ENCODE data around the gene BBX. TPM values are rescaled to one million over a fixed set of nuclear protein-coding genes. Genes with fewer than 3 reads are reported as not detected.

Gene BBX
- total RNA-seq, 1 donor from 2014 or later = 62.3 TPM

GRCh38 chr3:107663266-107663665 lies 140.5 kb downstream of the BBX start:
- Histone ChIP-seq H3K4me3 (no peak overlapping the region), H3K27me3 (no peaks in the 10 kb centered on the region), H3K36me3 (no peaks in the 10 kb centered on the region), H3K9me3 (no peaks in the 10 kb centered on the region), H3K4me1 (peaks cover 28% of the 10 kb centered on the region), H3K27ac (no peak overlapping the region)
- ATAC-seq = no peak
- TF ChIP-seq, protein P1, sequence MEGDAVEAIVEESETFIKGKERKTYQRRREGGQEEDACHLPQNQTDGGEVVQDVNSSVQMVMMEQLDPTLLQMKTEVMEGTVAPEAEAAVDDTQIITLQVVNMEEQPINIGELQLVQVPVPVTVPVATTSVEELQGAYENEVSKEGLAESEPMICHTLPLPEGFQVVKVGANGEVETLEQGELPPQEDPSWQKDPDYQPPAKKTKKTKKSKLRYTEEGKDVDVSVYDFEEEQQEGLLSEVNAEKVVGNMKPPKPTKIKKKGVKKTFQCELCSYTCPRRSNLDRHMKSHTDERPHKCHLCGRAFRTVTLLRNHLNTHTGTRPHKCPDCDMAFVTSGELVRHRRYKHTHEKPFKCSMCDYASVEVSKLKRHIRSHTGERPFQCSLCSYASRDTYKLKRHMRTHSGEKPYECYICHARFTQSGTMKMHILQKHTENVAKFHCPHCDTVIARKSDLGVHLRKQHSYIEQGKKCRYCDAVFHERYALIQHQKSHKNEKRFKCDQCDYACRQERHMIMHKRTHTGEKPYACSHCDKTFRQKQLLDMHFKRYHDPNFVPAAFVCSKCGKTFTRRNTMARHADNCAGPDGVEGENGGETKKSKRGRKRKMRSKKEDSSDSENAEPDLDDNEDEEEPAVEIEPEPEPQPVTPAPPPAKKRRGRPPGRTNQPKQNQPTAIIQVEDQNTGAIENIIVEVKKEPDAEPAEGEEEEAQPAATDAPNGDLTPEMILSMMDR (IDR thresholded peaks at IDR 0.05) = no peak
- intact Hi-C loops (cut with DNase I) = no loop called here
- no peak for DNase-seq

DNA sequence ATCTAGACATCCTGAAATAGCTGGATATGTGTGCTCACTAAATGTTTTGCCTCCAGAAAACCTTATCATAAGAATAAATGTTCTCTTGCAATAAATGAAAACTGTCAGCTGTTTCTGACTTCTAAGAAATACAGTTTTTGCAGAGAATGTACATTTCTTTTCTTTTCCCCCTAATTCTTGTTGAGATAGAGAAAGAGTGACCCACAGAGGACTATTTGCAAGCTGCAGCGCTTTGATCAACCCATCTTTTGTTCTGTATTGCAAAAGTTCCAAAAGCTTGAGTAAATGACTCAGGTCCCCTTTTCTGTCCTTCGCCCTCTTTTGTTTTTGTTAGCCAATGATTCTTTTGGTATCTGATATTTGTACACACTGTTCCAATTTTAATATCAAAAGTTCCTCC lies 141.9 kb downstream of the BBX start:
- Histone ChIP-seq H3K4me3 (no peak overlapping the region), H3K27me3 (no peaks in the 10 kb centered on the region), H3K36me3 (no peaks in the 10 kb centered on the region), H3K27ac (no peak overlapping the region), H3K4me1 (peaks cover 28% of the 10 kb centered on the region), H3K9me3 (no peaks in the 10 kb centered on the region)
- intact Hi-C loops (cut with DNase I) = no loop called here
- DNase-seq (no peak), ATAC-seq (no peak)
- TF ChIP-seq, protein P1 (IDR thresholded peaks at IDR 0.05) = no peak

- TF ChIP-seq, protein P1 (IDR thresholded peaks at IDR 0.05) = no peak
- Histone ChIP-seq H3K27me3 (no peaks in the 10 kb centered on the region), H3K27ac (no peak overlapping the region), H3K36me3 (no peaks in the 10 kb centered on the region), H3K4me1 (peaks cover 28% of the 10 kb centered on the region), H3K9me3 (no peaks in the 10 kb centered on the region), H3K4me3 (no peak overlapping the region)
- DNase-seq (no peak), ATAC-seq (no peak)
- intact Hi-C loops (cut with DNase I) = no loop called here
Measured at GRCh38 chr3:107665351-107665750, 142.6 kb downstream of the BBX start.

GRCh38 chr3:107666853-107667252 lies 144.1 kb downstream of the BBX start:
- no peak overlapping the region for H3K27ac ChIP-seq
- intact Hi-C loops (cut with DNase I) = no loop called here
- TF ChIP-seq, protein P1 (IDR thresholded peaks at IDR 0.05) = no peak
- no peaks in the 10 kb centered on the region for H3K9me3 ChIP-seq
- no peaks in the 10 kb centered on the region for H3K36me3 ChIP-seq
- H3K4me3 ChIP-seq = no peak overlapping the region
- ATAC-seq (no peak), DNase-seq (no peak)
- no peaks in the 10 kb centered on the region for H3K27me3 ChIP-seq
- H3K4me1 ChIP-seq = peaks cover 13% of the 10 kb centered on the region

DNA sequence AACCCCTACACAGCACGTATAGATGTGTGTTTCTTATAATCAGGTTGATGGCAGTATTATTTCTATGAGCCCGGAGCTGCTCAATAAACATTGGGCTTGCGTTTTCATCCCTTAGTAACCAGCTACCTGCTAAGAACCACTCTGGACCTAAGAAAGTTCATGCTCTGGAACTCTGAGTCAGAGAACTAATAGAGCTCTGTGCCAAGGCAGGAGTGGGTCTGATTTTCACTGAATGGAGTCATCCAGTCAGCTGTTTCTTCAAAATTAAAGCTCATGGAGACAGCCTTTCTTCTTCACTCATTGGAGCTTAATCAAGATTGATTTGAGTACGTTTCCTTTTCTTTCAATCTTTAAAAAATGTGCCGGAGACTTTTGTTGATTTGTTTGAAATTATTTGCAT lies 145.7 kb downstream of the BBX start:
- intact Hi-C loops (cut with DNase I) = no loop called here
- no peaks in the 10 kb centered on the region for H3K9me3 ChIP-seq
- no peak for DNase-seq
- H3K36me3 ChIP-seq = no peaks in the 10 kb centered on the region
- H3K27me3 ChIP-seq = no peaks in the 10 kb centered on the region
- no peaks in the 10 kb centered on the region for H3K4me1 ChIP-seq
- TF ChIP-seq, protein P1 (IDR thresholded peaks at IDR 0.05) = no peak
- ATAC-seq = no peak
- no peak overlapping the region for H3K27ac ChIP-seq
- H3K4me3 ChIP-seq = no peak overlapping the region

GRCh38 chr3:107668963-107669362 lies 146.2 kb downstream of the BBX start:
- Histone ChIP-seq H3K4me3 (no peak overlapping the region), H3K4me1 (no peaks in the 10 kb centered on the region), H3K36me3 (no peaks in the 10 kb centered on the region), H3K27me3 (no peaks in the 10 kb centered on the region), H3K27ac (no peak overlapping the region), H3K9me3 (no peaks in the 10 kb centered on the region)
- intact Hi-C loops (cut with DNase I) = no loop called here
- TF ChIP-seq, protein P1 (IDR thresholded peaks at IDR 0.05) = no peak
- DNase-seq (no peak), ATAC-seq (no peak)
